SK-N-SH (cell line): Measurements from ENCODE around the gene GPC5. TPM values are rescaled to one million over a fixed set of nuclear protein-coding genes. Genes with fewer than 3 reads are reported as not detected.

Source experiments
- CTCF ChIA-PET: fragments of 300-600, 350-600 bp; formaldehyde crosslinking; extraction: SDS; loops from one replicate; lab custom pipeline; 2021; lab: Yijun Ruan, JAX
- POLR2A ChIA-PET: fragments of 350-600 bp; sonication (Branson Sonifier 250); formaldehyde crosslinking; extraction: SDS; loops from one replicate; lab custom pipeline; 2020; ENCODE audit warnings: antibody characterized with exemption, inconsistent platforms; lab: Yijun Ruan, JAX
- DNase-seq: peaks from one replicate; pipeline ENCODE4 v3.0.0; 2012
- H2AFZ ChIP-seq: fragments of 200-600 bp; sonication (generic); 2 replicates; pipeline ENCODE4 v1.8.1; 2016; ENCODE audit warnings: antibody characterized with exemption, mild to moderate bottlenecking, low read depth
- H3F3A ChIP-seq: fragments of 200-600 bp; sonication (generic); replicated peaks from 2 replicates; pipeline ENCODE3; 2016; ENCODE audit warnings: antibody characterized with exemption, mild to moderate bottlenecking; ENCODE audit not compliant: insufficient read depth
- H3K27ac ChIP-seq, 2 experiments: fragments of 200-500 bp in 1 of 2; fragments of 200-600 bp in 1 of 2; sonication (Bioruptor generic) in 1 of 2; sonication (generic), shearing (Covaris generic) in 1 of 2; 2 replicates each; pipeline versions ENCODE4 v1.5.1 to v1.6.1; 2014 to 2016; ENCODE audit warnings: low read depth in 2 of 2, inconsistent platforms in 1 of 2, low read length in 1 of 2, mild to moderate bottlenecking in 1 of 2, mixed read lengths in 1 of 2
- H3K27me3 ChIP-seq: fragments of 200-600 bp; sonication (generic), shearing (Covaris generic); 2 replicates; pipeline ENCODE4 v1.6.1; 2016; ENCODE audit warnings: mixed run types; ENCODE audit not compliant: insufficient read depth
- H3K36me3 ChIP-seq, 2 experiments: fragments of 200-500 bp in 1 of 2; fragments of 200-600 bp in 1 of 2; sonication (Bioruptor generic) in 1 of 2; sonication (generic) in 1 of 2; replicated peaks in 1 of 2; 2 replicates each; pipeline versions ENCODE3 to v1.5.1; 2014 to 2016; ENCODE audit warnings: low read length in 1 of 2, mild to moderate bottlenecking in 1 of 2; ENCODE audit not compliant: insufficient read depth in 2 of 2, control insufficient read depth in 1 of 2
- H3K4me1 ChIP-seq, 2 experiments: fragments of 200-500 bp in 1 of 2; fragments of 200-600 bp in 1 of 2; sonication (Bioruptor generic) in 1 of 2; sonication (generic), shearing (Covaris generic) in 1 of 2; 2 replicates each; pipeline versions ENCODE4 v1.5.1 to v1.6.1; 2014 to 2016; ENCODE audit warnings: low read depth in 1 of 2, low read length in 1 of 2, mixed run types in 1 of 2; ENCODE audit not compliant: insufficient read depth in 2 of 2, control insufficient read depth in 1 of 2
- H3K4me2 ChIP-seq: fragments of 200-600 bp; sonication (generic), shearing (Covaris generic); 2 replicates; pipeline ENCODE4 v1.6.1; 2017; ENCODE audit warnings: mixed run types
- H3K4me3 ChIP-seq, 2 experiments: fragments of 200-500 bp in 1 of 2; fragments of 200-600 bp in 1 of 2; sonication (Bioruptor generic) in 1 of 2; sonication (generic), shearing (Covaris generic) in 1 of 2; 2 replicates each; pipeline versions ENCODE4 v1.5.1 to v1.8.1; 2014 to 2016; ENCODE audit warnings: low read depth in 2 of 2, inconsistent platforms in 1 of 2, low read length in 1 of 2, mild to moderate bottlenecking in 1 of 2, mixed read lengths in 1 of 2, moderate library complexity in 1 of 2
- H3K79me2 ChIP-seq: fragments of 200-600 bp; sonication (generic); 2 replicates; pipeline ENCODE4 v1.8.1; 2017; ENCODE audit warnings: mild to moderate bottlenecking; ENCODE audit not compliant: insufficient read depth
- H3K9ac ChIP-seq: fragments of 200-600 bp; sonication (generic); 2 replicates; pipeline ENCODE4 v1.6.1; 2017; ENCODE audit warnings: mixed run types
- H3K9me2 ChIP-seq: fragments of 200-600 bp; sonication (generic); 2 replicates; pipeline ENCODE4 v1.6.1; 2017; ENCODE audit warnings: mixed run types
- H3K9me3 ChIP-seq: fragments of 200-600 bp; sonication (generic); 2 replicates; pipeline ENCODE4 v1.6.1; 2017; ENCODE audit warnings: mixed run types, mild to moderate bottlenecking, moderate library complexity
- H4K20me1 ChIP-seq: fragments of 200-600 bp; sonication (generic); 2 replicates; pipeline ENCODE4 v1.6.1; 2017; ENCODE audit warnings: mild to moderate bottlenecking, mixed run types; ENCODE audit not compliant: insufficient read depth
- CTCF ChIP-seq: fragments of 200-600 bp; sonication (generic); IDR thresholded peaks from 2 replicates; pipeline ENCODE4 v1.6.1; 2017; ENCODE audit warnings: antibody characterized with exemption, mild to moderate bottlenecking, moderate library complexity
- EZH2phosphoT487 ChIP-seq: fragments of 200-600 bp; sonication (generic); IDR thresholded peaks from 2 replicates; pipeline ENCODE4 v1.6.1; 2017; ENCODE audit warnings: low read depth, mixed run types, mild to moderate bottlenecking, antibody characterized with exemption, moderate library complexity, borderline replicate concordance
- FOSL2 ChIP-seq: IDR thresholded peaks from 2 replicates; pipeline ENCODE4 v1.4.0; 2012; ENCODE audit warnings: low read depth, mild to moderate bottlenecking, moderate library complexity, borderline replicate concordance
- FOXJ3 ChIP-seq: sonication (generic); formaldehyde crosslinking; IDR thresholded peaks from 2 replicates; pipeline ENCODE4 v1.5.1; 2020; ENCODE audit warnings: mild to moderate bottlenecking, missing genetic modification reagents
- MAX ChIP-seq: IDR thresholded peaks from 2 replicates; pipeline ENCODE4 v1.4.0; 2012; ENCODE audit warnings: low read depth
- MEF2A ChIP-seq: IDR thresholded peaks from 2 replicates; pipeline ENCODE4 v1.4.0; 2012; ENCODE audit warnings: low read depth, borderline replicate concordance
- MXI1 ChIP-seq: IDR thresholded peaks from 2 replicates; pipeline ENCODE4 v1.6.1; 2012; ENCODE audit warnings: mild to moderate bottlenecking, low read depth, low read length, improper control_type of control experiment
- NRF1 ChIP-seq: IDR thresholded peaks from 2 replicates; pipeline ENCODE4 v1.6.1; 2012; ENCODE audit warnings: low read depth, mild to moderate bottlenecking, low read length
- RAD21 ChIP-seq: IDR thresholded peaks from 2 replicates; pipeline ENCODE4 v1.6.1; 2012; ENCODE audit warnings: mild to moderate bottlenecking, low read length
- RCOR1 ChIP-seq: fragments of 150-350 bp; IDR thresholded peaks from 2 replicates; pipeline ENCODE4 v1.6.1; 2017; ENCODE audit warnings: antibody characterized with exemption, low read length
- RFX5 ChIP-seq: IDR thresholded peaks from 2 replicates; pipeline ENCODE4 v1.6.1; 2012; ENCODE audit warnings: mild to moderate bottlenecking, improper control_type of control experiment, low read length
- RXRA ChIP-seq: IDR thresholded peaks from 2 replicates; pipeline ENCODE4 v1.4.0; 2012; ENCODE audit warnings: low read depth, mild to moderate bottlenecking, borderline replicate concordance
- SIN3A ChIP-seq: IDR thresholded peaks from 2 replicates; pipeline ENCODE4 v1.6.1; 2012; ENCODE audit warnings: low read depth, mild to moderate bottlenecking, low read length, moderate library complexity, borderline replicate concordance
- SMC3 ChIP-seq: IDR thresholded peaks from 2 replicates; pipeline ENCODE4 v1.6.1; 2012; ENCODE audit warnings: low read depth, low read length, improper control_type of control experiment
- TCF12 ChIP-seq: IDR thresholded peaks from 2 replicates; pipeline ENCODE4 v1.4.0; 2012
- USF1 ChIP-seq: IDR thresholded peaks from 2 replicates; pipeline ENCODE4 v1.4.0; 2012; ENCODE audit warnings: low read depth, borderline replicate concordance
- WGBS: methylation state at CpG from one replicate; pipeline ENCODE4 v1.1.6; 2017; ENCODE audit warnings: low lambda C conversion rate; 5-methylcytosine and 5-hydroxymethylcytosine counted together
- polyA plus RNA-seq, 3 experiments: library from polyadenylated mRNA; depleted of rRNA; stranded (reverse); fragments of >200 nt; gene quantifications; 2 replicates each; pipeline ENCODE4 v1.2.3, GENCODE V29; 2012
- TF ChIP-seq, protein P1 (sequence below): IDR thresholded peaks from 2 replicates; pipeline ENCODE4; 2012

GPC5 gene
- polyA plus RNA-seq, 1 of the 3 experiments (the other 2 are of a cell fraction), result 0.03 TPM

DNA sequence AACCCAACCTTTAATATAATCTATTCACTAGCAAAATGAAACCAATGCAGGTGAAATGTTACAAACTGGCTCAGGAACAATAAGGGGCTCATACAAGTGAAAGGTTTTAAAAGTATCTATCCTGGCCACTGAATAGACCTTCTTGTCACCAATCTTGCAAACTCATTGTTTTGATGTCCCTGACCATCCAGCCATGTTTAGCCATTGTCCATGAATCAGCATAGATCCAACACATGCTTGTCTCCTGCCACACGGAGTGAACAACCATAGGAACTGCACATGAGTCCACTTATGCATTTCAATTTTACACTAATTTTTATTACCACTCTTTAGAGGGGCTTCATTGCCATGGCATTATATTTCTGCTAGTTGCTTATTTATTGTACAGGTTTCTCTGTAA is 331.4 kb downstream of the GPC5 start:
- POLR2A ChIA-PET, result no interaction called here

GRCh38 chr13:91739751-91740150 is 341.3 kb downstream of the GPC5 start:
- 76% methylated on average over 2 of the region's 2 CpGs for WGBS
- Histone ChIP-seq H3K4me2 (no peak overlapping the region), H3K4me3 (no peak overlapping the region), H4K20me1 (no peaks in the 10 kb centered on the region), H3K4me1 (no peaks in the 10 kb centered on the region; a peak in 1 of 4 replicates), H2AFZ (no peak overlapping the region), H3K36me3 (no peaks in the 10 kb centered on the region), H3K9me3 (no peaks in the 10 kb centered on the region), H3K9me2 (no peaks in the 10 kb centered on the region), H3K79me2 (no peaks in the 10 kb centered on the region), H3K27me3 (no peaks in the 10 kb centered on the region), H3K9ac (no peak overlapping the region), H3K27ac (no peak overlapping the region), H3F3A (no peaks in the 10 kb centered on the region)
- no peak for TF ChIP-seq RXRA
- TF ChIP-seq RCOR1, result no peak
- no peak for TF ChIP-seq SIN3A
- no peak for TF ChIP-seq EZH2phosphoT487
- no peak for TF ChIP-seq RFX5
- no peak for TF ChIP-seq NRF1
- no peak for TF ChIP-seq FOXJ3 (CRISPR knock-in tag)
- TF ChIP-seq, protein P1, sequence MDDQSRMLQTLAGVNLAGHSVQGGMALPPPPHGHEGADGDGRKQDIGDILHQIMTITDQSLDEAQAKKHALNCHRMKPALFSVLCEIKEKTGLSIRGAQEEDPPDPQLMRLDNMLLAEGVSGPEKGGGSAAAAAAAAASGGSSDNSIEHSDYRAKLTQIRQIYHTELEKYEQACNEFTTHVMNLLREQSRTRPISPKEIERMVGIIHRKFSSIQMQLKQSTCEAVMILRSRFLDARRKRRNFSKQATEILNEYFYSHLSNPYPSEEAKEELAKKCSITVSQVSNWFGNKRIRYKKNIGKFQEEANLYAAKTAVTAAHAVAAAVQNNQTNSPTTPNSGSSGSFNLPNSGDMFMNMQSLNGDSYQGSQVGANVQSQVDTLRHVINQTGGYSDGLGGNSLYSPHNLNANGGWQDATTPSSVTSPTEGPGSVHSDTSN, result no peak
- TF ChIP-seq MEF2A, result no peak
- no peak for TF ChIP-seq MAX
- no peak for TF ChIP-seq TCF12
- no peak for TF ChIP-seq USF1
- no peak for TF ChIP-seq SMC3
- TF ChIP-seq CTCF, result no peak
- TF ChIP-seq MXI1, result no peak
- no peak for TF ChIP-seq RAD21
- CTCF ChIA-PET, result interaction anchor here (1.5 to 5.4 kb wide), 2 partner anchors 17 to 42 kb away, joined by 5 to 35 read pairs; no protein-coding TSS in a partner anchor
- DNase-seq, result no peak
- POLR2A ChIA-PET, result no interaction called here

More for the DNA sequence above, 331.4 kb downstream of the GPC5 start:
- Histone ChIP-seq H3K27ac (no peak overlapping the region), H3K9me3 (no peaks in the 10 kb centered on the region), H3K9me2 (no peaks in the 10 kb centered on the region), H2AFZ (no peak overlapping the region), H3K4me3 (no peak overlapping the region), H3K4me2 (no peak overlapping the region), H3K79me2 (no peaks in the 10 kb centered on the region), H3K27me3 (no peaks in the 10 kb centered on the region), H3K4me1 (no peaks in the 10 kb centered on the region), H3F3A (no peaks in the 10 kb centered on the region), H3K36me3 (no peaks in the 10 kb centered on the region), H4K20me1 (no peaks in the 10 kb centered on the region), H3K9ac (no peak overlapping the region)
- TF ChIP-seq FOSL2, result no peak
- CTCF ChIA-PET, result no interaction called here
- DNase-seq, result no peak
- 35% methylated on average over 1 of the region's 1 CpG for WGBS
